CD4-positive, alpha-beta T cell treated with Interleukin-15 for 4 hours (primary cell): Measurements from ENCODE around the gene GDI2.

ENCODE experiments used
- DNase-seq: peaks from one replicate; pipeline ENCODE4 v3.0.0-alpha.2; 2020; ENCODE audit warnings: low spot score

Gene GDI2

DNA sequence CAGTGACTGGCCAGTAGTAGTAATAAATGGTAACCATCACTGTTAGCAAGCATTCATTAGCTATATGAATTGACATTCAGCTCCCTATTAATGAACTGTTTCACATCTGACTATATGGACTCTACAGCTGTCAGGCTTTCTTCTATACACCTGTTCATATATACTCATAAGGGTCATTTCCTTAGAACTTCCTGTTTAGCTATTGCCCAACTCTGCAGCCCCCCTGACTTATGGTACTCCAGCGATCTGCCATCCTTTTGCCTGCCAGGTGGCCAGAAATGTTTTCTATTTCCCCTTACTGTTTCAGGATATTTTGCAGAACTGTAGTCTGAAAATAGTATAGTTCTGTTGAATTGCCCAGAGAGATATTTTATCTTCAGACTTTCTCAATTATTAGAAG lies 72.0 kb downstream of the GDI2 start:
- DNase-seq: no peak

DNA sequence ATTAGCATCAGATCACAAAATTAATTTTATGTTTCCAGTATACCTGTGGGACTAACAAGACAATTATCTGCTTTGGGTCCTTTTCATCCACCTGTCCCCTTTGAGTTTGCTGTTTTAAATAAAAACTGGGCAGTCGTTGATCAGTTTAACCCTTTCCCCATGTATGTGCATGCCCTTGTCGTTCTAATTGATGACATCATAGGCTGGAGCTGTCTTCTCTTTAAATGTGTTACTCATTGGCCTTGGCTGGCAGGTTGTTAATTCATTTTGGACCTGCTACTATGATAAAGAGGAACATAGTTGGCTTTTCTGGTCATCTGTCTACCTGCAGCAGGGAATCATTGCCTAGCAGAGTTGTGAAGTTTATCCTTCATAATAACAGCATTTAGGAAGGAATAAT lies 74.8 kb downstream of the GDI2 start:
- DNase-seq: no peak

DNA sequence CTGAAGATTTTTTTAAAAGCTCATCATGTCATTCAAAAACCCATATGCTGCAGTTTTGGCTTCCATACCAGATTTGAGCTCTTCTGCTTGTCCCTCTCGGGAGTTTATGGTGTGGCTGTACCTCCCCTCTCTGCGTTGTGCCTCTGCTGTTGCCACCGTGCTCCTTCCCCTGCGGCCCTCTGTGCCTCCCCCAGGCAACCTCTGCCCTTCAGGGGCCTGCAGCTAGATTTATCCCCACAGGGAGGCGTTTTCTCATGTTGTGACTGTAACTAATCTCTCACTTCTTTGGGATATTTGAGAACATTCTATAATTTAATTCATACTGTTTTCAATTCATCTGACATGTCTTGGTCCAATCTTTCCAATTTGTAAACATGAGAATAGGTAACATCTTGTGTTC lies 75.9 kb downstream of the GDI2 start:
- no peak for DNase-seq

DNA sequence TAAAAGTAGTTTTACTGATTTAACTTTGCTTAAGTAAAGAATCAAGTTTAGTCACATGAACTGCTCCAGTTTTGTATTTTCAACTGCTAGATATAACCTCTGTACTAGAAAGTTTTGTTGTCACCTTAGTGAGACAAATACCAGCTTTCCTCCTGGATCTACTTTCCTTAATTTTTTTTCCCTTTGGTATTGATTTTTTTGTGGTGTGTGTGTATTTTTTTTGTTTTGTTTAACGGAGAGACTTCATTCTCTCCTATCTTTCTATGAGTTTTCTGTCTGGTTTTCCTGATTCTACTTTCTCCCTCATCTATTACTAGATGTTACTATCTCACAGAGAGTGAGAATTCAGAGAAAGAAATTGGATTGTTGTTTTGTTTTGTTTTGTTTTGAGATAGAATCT lies 76.6 kb downstream of the GDI2 start:
- no peak for DNase-seq

DNA sequence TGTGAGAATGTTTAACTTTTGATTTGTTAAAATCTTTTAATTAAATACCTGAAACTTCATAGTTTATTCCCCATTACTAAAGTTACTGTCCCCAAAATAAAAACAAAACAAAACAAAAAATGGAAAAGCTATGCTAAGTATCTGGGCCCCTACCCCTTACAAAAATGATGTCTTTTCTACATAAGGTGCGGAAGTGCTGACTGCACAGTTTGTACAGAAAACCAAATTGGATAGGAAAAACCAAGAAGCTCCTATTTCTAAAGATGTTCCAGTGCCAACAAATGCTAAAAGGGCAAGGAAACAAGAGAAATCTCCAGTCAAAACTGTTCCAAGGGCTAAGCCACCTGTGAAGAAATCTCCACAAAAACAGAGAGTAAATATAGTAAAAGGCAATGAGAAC lies 78.1 kb downstream of the GDI2 start:
- no peak for DNase-seq

DNA sequence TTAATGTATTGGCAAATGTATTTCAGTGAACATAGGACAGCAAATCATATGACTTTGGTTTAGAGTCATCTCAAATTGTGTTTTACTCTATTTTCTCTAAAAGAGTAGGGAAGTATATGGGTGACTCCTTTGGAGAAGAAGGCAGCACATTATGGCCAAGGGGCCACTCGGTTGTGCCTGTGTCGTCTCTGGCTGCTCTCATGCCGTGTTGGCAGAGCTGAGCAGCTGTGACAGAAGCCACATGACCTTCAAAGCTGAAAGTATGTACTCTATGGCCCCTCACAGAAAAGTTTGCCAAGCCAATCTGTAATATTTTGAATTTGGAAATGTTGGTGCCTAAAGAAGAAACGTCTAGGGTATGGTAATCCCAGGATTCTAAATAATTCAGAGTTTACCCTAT lies 81.1 kb downstream of the GDI2 start:
- no peak for DNase-seq

DNA sequence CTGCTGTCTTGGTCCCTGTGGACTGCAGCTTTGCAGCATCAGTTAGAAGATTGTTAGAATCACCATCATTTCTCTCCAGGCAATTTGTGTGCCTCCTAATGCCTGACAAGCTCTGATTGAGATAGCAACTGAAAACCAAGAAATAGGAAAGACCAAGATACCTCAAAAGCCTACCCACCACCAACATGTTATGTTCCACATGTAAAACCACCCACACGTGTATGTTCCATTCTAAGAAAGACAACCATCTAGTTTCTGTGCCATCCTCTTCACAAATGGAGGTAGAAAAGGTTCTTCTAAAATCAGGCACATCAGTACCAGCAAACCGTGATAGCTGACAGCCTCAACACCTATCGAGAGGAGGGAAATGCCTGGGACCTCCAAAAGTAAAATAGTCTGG lies 81.7 kb downstream of the GDI2 start:
- no peak for DNase-seq

DNA sequence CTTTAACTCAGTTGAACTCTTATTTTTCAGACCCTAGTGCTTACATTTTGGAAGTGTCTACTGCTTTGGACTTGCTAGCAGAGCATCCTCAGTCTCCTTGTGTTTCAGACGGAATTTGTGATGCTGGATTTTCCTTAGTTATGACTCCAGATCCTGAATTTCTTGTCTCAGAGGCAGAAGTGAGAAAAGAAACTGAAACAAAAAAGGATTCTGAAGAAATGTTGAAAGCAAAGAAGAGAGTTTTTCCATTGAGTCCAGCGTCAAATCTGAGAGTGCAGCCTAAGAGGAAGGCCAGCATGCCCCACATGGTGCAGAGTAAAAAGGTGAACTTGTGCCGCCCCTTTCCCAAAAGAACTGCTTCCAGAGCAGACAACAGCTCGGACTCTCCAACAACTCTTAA lies 82.5 kb downstream of the GDI2 start:
- no peak for DNase-seq

DNA sequence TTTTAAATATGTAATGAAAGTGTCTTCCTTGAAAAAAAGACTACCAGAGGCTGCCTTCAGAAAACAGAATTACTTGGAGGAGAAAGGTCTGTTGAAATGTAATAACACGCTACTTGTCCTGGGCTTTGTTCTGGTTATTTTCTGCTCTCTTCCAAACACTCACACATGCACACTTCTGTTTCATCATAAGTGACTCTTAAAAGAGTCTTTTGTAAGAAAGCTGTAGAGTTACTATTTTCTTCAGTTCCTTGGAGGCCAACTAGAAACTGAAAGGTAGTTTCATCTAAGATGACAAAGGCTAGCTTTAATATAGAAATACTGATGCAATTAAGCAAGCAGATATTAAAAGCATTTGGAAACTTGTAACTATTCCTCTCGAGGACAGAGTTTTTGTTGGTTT lies 89.5 kb downstream of the GDI2 start:
- DNase-seq: no peak

DNA sequence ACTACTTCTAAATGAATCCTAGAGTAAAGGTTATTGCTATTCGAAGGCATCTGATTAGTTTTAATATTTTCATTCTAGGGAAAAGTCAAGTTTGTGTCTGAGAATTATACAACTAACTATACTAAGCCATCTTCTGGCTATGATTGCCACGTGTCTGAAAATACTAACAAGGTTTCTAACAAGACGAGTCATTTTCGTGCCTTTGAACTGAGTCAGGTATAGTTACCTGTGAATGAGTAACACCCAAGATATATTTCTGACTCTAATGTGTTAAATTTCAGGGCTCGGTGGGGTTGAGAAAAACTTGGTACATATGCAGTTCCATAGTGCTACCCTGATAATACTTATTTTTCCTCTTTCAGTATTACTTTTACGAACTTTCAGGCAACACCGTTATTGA lies 93.1 kb downstream of the GDI2 start:
- no peak for DNase-seq

DNA sequence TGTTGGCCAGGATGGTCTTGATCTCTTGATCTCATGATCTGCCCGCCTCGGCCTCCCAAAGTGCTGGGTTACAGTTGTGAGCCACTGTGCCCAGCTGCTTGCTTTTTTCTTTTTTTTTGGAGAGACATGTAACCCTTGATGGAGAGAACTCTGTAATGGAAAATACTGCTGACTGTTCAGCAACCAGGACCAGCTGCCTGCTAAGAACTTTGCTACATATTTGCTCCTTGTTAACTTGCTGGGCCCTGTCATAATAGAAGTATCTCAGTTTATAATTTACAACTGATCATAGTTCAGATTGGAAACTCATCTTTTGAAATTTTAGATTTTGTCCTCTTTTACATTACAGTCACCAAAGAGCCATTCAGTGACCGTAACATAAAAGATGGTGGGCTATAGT lies 93.7 kb downstream of the GDI2 start:
- DNase-seq: no peak
